H9 (cell line): ENCODE measurements around the gene TBC1D2. TPM values are rescaled to one million over a fixed set of nuclear protein-coding genes. Genes with fewer than 3 reads are reported as not detected.

Experiments used
- DNase-seq: peaks from one replicate; pipeline ENCODE4 v3.0.0-alpha.2; 2017
- H2AFZ ChIP-seq: one replicate; pipeline ENCODE4 v1.6.1; 2013; ENCODE audit warnings: mild to moderate bottlenecking, low read length, control low read depth, moderate library complexity
- H2AK5ac ChIP-seq: 2 replicates; pipeline ENCODE4 v1.6.1; 2013; ENCODE audit warnings: low read length, control low read depth, mixed read lengths; ENCODE audit not compliant: insufficient read length
- H2BK120ac ChIP-seq: one replicate; pipeline ENCODE4 v1.6.1; 2013; ENCODE audit warnings: low read depth, mild to moderate bottlenecking, low read length, control low read depth, inconsistent platforms; ENCODE audit not compliant: poor library complexity, severe bottlenecking
- H2BK12ac ChIP-seq: 2 replicates; pipeline ENCODE4 v1.6.1; 2013; ENCODE audit warnings: low read length, control low read depth, mixed read lengths, low read depth; ENCODE audit not compliant: insufficient read length
- H2BK15ac ChIP-seq: 2 replicates; pipeline ENCODE4 v1.6.1; 2013; ENCODE audit warnings: low read depth, low read length, control low read depth
- H2BK20ac ChIP-seq: one replicate; pipeline ENCODE4 v1.6.1; 2013; ENCODE audit warnings: low read depth, mild to moderate bottlenecking, low read length, control low read depth, inconsistent platforms; ENCODE audit not compliant: poor library complexity, severe bottlenecking
- H2BK5ac ChIP-seq: 2 replicates; pipeline ENCODE4 v1.6.1; 2013; ENCODE audit warnings: low read length, control low read depth, mixed read lengths; ENCODE audit not compliant: insufficient read length
- H3K14ac ChIP-seq: 2 replicates; pipeline ENCODE4 v1.6.1; 2013; ENCODE audit warnings: low read length, control low read depth; ENCODE audit not compliant: insufficient read depth
- H3K18ac ChIP-seq: 2 replicates; pipeline ENCODE4 v1.6.1; 2013; ENCODE audit warnings: low read depth, mild to moderate bottlenecking, mixed read lengths, low read length, control low read depth; ENCODE audit not compliant: insufficient read length
- H3K23ac ChIP-seq: 2 replicates; pipeline ENCODE4 v1.6.1; 2013; ENCODE audit warnings: low read length, control low read depth, mixed read lengths, low read depth; ENCODE audit not compliant: insufficient read length
- H3K23me2 ChIP-seq: 2 replicates; pipeline ENCODE4 v1.6.1; 2013; ENCODE audit warnings: low read depth, mild to moderate bottlenecking, mixed read lengths, low read length, control low read depth; ENCODE audit not compliant: insufficient read length, poor library complexity, severe bottlenecking
- H3K27ac ChIP-seq: 2 replicates; pipeline ENCODE4 v1.5.1; 2013; ENCODE audit warnings: low read length, control low read depth, mixed read lengths, low read depth; ENCODE audit not compliant: insufficient read length
- H3K27me3 ChIP-seq: 2 replicates; pipeline ENCODE4 v1.6.1; 2013; ENCODE audit warnings: low read length, control low read depth, inconsistent platforms; ENCODE audit not compliant: insufficient read depth
- H3K4ac ChIP-seq: 2 replicates; pipeline ENCODE4 v1.6.1; 2013; ENCODE audit warnings: low read depth, mild to moderate bottlenecking, control low read depth, inconsistent platforms, low read length, moderate library complexity
- H3K4me1 ChIP-seq: 2 replicates; pipeline ENCODE4 v1.6.1; 2013; ENCODE audit warnings: low read length, control low read depth, inconsistent platforms; ENCODE audit not compliant: insufficient read depth
- H3K4me2 ChIP-seq: 2 replicates; pipeline ENCODE4 v1.6.1; 2013; ENCODE audit warnings: low read length, control low read depth, mixed read lengths; ENCODE audit not compliant: insufficient read length, insufficient read depth
- H3K56ac ChIP-seq: 2 replicates; pipeline ENCODE4 v1.6.1; 2013; ENCODE audit warnings: low read depth, mild to moderate bottlenecking, mixed read lengths, low read length, control low read depth; ENCODE audit not compliant: insufficient read length
- H3K79me1 ChIP-seq: 2 replicates; pipeline ENCODE4 v1.6.1; 2013; ENCODE audit warnings: low read depth, mild to moderate bottlenecking, moderate library complexity, low read length, control low read depth, inconsistent platforms; ENCODE audit not compliant: insufficient read depth, poor library complexity, severe bottlenecking
- H3K79me2 ChIP-seq: 2 replicates; pipeline ENCODE4 v1.6.1; 2013; ENCODE audit warnings: low read length, control low read depth, inconsistent platforms; ENCODE audit not compliant: insufficient read depth
- H3K9ac ChIP-seq: 2 replicates; pipeline ENCODE4 v1.6.1; 2013; ENCODE audit warnings: low read length, control low read depth, mixed read lengths; ENCODE audit not compliant: insufficient read length; ENCODE audit errors: extremely low read depth
- H3K9me3 ChIP-seq: one replicate; pipeline ENCODE4 v1.6.1; 2013; ENCODE audit warnings: low read depth, low read length, inconsistent platforms; ENCODE audit not compliant: control insufficient read depth
- H3T11ph ChIP-seq: one replicate; pipeline ENCODE4 v1.6.1; 2013; ENCODE audit warnings: mild to moderate bottlenecking, low read length, control low read depth, inconsistent platforms
- H4K20me1 ChIP-seq: one replicate; pipeline ENCODE4 v1.6.1; 2013; ENCODE audit not compliant: control insufficient read depth, insufficient read length, insufficient read depth
- H4K5ac ChIP-seq: 2 replicates; pipeline ENCODE4 v1.6.1; 2013; ENCODE audit warnings: low read depth, mild to moderate bottlenecking, mixed read lengths, low read length, control low read depth; ENCODE audit not compliant: insufficient read length
- H4K8ac ChIP-seq: replicated peaks from 2 replicates; pipeline ENCODE4 v1.6.1; 2013; ENCODE audit warnings: low read length, control low read depth, mixed read lengths, low read depth; ENCODE audit not compliant: insufficient read length
- H4K91ac ChIP-seq: 2 replicates; pipeline ENCODE4 v1.6.1; 2013; ENCODE audit warnings: low read depth, mild to moderate bottlenecking, moderate library complexity, mixed read lengths, low read length, control low read depth; ENCODE audit not compliant: insufficient read length
- H3K27ac Mint-ChIP-seq, 3 experiments: 2 replicates in 2 of 3; 3 replicates in 1 of 3; pipeline ENCODE4 v1.8.0; 2020 to 2021; ENCODE audit warnings: mixed read lengths in 3 of 3, mild to moderate bottlenecking in 1 of 3, moderate library complexity in 1 of 3
- H3K27me3 Mint-ChIP-seq: 2 replicates; pipeline ENCODE4 v1.8.0; 2021; ENCODE audit warnings: low read depth, mild to moderate bottlenecking, moderate library complexity, mixed read lengths
- H3K36me3 Mint-ChIP-seq, 3 experiments: 2 replicates in 2 of 3; 3 replicates in 1 of 3; pipeline ENCODE4 v1.8.0; 2020 to 2021; ENCODE audit warnings: low read depth in 3 of 3, mixed read lengths in 3 of 3; ENCODE audit not compliant: insufficient read depth in 1 of 3
- H3K4me1 Mint-ChIP-seq, 2 experiments: 2 replicates each; pipeline ENCODE4 v1.8.0; 2020; ENCODE audit warnings: mixed read lengths in 2 of 2
- H3K4me3 Mint-ChIP-seq, 2 experiments: 2 replicates in 1 of 2; 3 replicates in 1 of 2; pipeline ENCODE4 v1.8.0; 2020 to 2021; ENCODE audit warnings: mild to moderate bottlenecking in 2 of 2, mixed read lengths in 2 of 2, moderate library complexity in 1 of 2
- H3K9me3 Mint-ChIP-seq, 2 experiments: 2 replicates in 1 of 2; 3 replicates in 1 of 2; pipeline ENCODE4 v1.8.0; 2020; ENCODE audit warnings: mild to moderate bottlenecking in 2 of 2, mixed read lengths in 2 of 2, moderate library complexity in 1 of 2
- CTCF ChIP-seq: fragments of 200-600 bp; sonication (generic); conservative IDR thresholded peaks from 3 replicates; pipeline ENCODE4 v1.8.0; 2021; ENCODE audit warnings: antibody characterized with exemption, mild to moderate bottlenecking
- WGBS: extraction: QIAGEN DNeasy Blood & Tissue Kit; methylation state at CpG from one replicate; pipeline ENCODE4 v1.1.7; 2013; ENCODE audit warnings: missing lambda C conversion rate, low lambda C conversion rate, mixed read lengths; ENCODE audit not compliant: insufficient read length; ENCODE audit errors: extremely low coverage; 5-methylcytosine and 5-hydroxymethylcytosine counted together
- total RNA-seq: library from RNA; stranded (reverse); gene quantifications from 2 replicates; pipeline ENCODE4 v1.2.1, GENCODE V29; 2021

The TBC1D2 gene
- total RNA-seq, 1 experiment from 2014 or later: 2.9 TPM

DNA sequence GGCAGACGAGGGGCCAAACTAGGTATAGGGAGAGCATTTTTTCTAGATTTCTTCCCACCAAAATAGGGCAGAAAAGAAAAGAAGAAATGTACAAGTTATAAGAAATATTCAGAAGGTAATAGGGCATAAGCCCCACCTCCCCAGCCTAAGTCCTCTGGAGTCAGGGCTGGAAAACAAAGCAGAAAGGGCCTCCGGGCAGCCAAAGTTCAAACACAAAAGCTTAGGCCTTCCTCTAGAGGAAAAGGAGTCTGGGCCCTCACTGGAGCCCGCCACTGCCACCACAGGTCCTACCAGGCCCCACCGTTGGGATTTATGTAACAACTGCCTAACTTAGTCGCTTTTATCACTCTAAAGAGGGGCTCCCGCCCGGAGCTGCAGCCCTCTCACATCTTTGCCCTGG is 27.6 kb downstream of the TBC1D2 start:
- Histone ChIP-seq H3K23ac (no peak overlapping the region), H3K27ac (no peak overlapping the region), H2BK5ac (no peak overlapping the region), H3K4me2 (no peak overlapping the region), H2BK12ac (no peak overlapping the region), H2AFZ (no peak overlapping the region), H2BK120ac (no peak overlapping the region), H3K79me2 (no peaks in the 10 kb centered on the region), H4K20me1 (no peaks in the 10 kb centered on the region), H3K56ac (no peak overlapping the region), H4K91ac (no peak overlapping the region), H3K18ac (no peak overlapping the region), H3K27me3 (no peaks in the 10 kb centered on the region), H3K14ac (no peak overlapping the region), H3K23me2 (no peaks in the 10 kb centered on the region), H4K8ac (no peak overlapping the region), H3K9me3 (no peaks in the 10 kb centered on the region), H3K9ac (no peak overlapping the region), H2BK15ac (no peak overlapping the region), H3K79me1 (no peaks in the 10 kb centered on the region), H3T11ph (no peak overlapping the region), H2AK5ac (no peak overlapping the region), H2BK20ac (no peak overlapping the region), H4K5ac (no peak overlapping the region), H3K4me1 (no peaks in the 10 kb centered on the region), H3K4ac (no peak overlapping the region)
- peak overlapping the region in 1 of 3 experiments; percentile 19; a peak in 1 of 7 replicates for H3K27ac Mint-ChIP-seq
- no peak overlapping the region for H3K4me3 Mint-ChIP-seq
- peaks cover 0 to 13% (median 4%) of the 10 kb centered on the region in 3 experiments; a peak in 5 of 7 replicates for H3K36me3 Mint-ChIP-seq
- no peaks in the 10 kb centered on the region for H3K27me3 Mint-ChIP-seq
- no CpG with 5 or more reads among the region's 7 CpGs for WGBS
- DNase-seq: no peak
- peaks cover 4 to 5% of the 10 kb centered on the region in 2 experiments for H3K4me1 Mint-ChIP-seq
- H3K9me3 Mint-ChIP-seq: no peaks in the 10 kb centered on the region
- no peak for TF ChIP-seq CTCF
